Measurements from ENCODE around the gene RTBDN. TPM values are rescaled to one million over a fixed set of nuclear protein-coding genes. Genes with fewer than 3 reads are reported as not detected.

Gene RTBDN
- under 1 TPM in 1 of 2 donors, not detected in 1; 0.49 TPM for total RNA-seq
- long read RNA-seq, result 0 reads

DNA sequence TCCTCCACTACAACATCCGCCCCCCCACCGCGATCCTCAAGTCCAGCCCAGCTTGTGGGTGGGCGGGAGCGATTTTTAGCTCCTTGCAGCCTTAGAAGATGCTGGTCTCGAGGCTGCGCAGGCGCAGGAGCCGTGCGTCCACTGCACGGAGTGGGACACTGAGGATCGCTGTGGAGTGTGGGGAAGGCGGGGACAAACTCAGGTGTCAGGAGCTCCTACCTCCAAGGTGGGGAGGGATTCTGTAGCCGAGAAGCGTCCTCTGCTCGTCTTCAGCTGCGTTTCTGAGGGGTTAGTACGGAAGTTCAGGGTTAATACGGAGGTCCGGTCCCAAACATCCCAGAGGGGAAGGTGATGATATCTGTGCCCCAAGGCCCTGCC is at the start of gene RTBDN:
RTBDN (minus strand) TSS at position 14 of the 378 bp plus-strand sequence. CDS start 4,600 bp downstream, outside the sequence.
- DNase-seq (no peak), ATAC-seq (no peak)
- intact Hi-C loops (cut with DNase I, micrococcal nuclease), result no loop called here

GRCh38 chr19:12882589-12882988 is 48.2 kb upstream of the RTBDN start:
- intact Hi-C loops (cut with DNase I, micrococcal nuclease), result loop anchor here in 1 of 2 donors (10.0 kb wide), 1 partner anchor 82 kb away; the partner anchor contains the start of gene DAND5
- ATAC-seq (no peak), DNase-seq (no peak)

DNA sequence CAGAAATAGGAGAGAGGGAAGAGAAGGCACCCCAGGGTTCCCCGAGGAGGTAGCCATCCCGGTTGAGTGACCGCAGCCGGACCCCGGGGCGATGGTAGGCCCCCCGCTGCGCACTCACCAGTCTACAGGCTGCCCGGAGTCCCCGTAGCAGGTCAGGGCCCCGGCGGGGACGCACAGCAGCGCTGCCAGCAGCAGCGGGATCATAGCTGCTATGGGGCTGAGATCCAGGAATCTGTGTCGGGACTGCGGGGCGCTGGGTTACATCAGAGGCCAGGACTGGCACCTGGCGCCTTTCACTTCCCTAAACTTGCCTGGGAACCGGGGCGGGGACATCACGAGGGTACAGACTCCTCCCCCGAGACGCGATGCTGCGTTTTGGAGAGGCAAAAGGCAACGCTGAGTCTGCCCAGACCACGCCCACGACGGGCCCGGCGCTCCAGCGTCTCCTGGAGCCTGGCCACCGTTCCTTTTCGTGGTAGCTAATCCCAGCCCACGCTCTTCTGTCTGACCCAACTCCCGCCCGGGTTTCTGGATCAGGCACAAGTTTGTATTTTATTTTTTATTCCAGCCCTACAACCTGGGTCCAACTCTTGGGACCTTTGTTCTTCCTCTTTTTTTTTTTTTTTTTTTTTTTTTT is 46.9 kb upstream of the RTBDN start, which contains the start of gene DNASE2:
DNASE2 (minus strand) TSS at position 278 of the 637 bp plus-strand sequence; CDS start at position 204, 74 bp downstream.
- intact Hi-C loops (cut with DNase I, micrococcal nuclease), result loop anchor here in 1 of 2 donors (10.0 kb wide), 1 partner anchor 84 kb away; the partner anchor contains the start of gene DAND5
- DNase-seq (peak; percentile 97 to 99), ATAC-seq (peak; percentile 78)

- intact Hi-C loops (cut with DNase I, micrococcal nuclease), result loop anchor here in 1 of 2 donors (10.0 kb wide), 1 partner anchor 84 kb away; the partner anchor contains the start of gene DAND5
- ATAC-seq (peak; percentile 17), DNase-seq (peak in 1 of 2 donors; percentile 60)
Observed at GRCh38 chr19:12880551-12881171, 46.3 kb upstream of the RTBDN start.

DNA sequence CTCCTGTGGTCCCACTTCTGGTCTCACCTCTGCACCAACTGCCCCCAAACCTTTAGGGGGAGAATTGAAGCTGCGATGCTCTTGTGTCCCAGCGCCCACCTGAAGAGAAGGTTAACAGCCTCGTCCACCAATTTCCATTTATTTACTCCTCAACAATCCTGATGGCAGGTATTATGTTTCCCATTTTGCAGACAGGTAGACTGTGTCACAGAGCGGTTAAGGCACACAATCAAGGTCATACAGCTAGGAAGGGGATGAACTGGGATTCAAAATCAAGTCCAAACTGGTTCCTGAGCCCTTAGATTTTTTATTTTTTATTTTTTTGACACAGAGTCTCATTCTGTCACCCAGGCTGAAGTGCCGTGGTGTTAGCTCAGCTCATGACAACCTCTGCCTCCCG is 40.7 kb upstream of the RTBDN start:
- intact Hi-C loops (cut with DNase I, micrococcal nuclease), result no loop called here
- ATAC-seq (no peak), DNase-seq (no peak)

DNA sequence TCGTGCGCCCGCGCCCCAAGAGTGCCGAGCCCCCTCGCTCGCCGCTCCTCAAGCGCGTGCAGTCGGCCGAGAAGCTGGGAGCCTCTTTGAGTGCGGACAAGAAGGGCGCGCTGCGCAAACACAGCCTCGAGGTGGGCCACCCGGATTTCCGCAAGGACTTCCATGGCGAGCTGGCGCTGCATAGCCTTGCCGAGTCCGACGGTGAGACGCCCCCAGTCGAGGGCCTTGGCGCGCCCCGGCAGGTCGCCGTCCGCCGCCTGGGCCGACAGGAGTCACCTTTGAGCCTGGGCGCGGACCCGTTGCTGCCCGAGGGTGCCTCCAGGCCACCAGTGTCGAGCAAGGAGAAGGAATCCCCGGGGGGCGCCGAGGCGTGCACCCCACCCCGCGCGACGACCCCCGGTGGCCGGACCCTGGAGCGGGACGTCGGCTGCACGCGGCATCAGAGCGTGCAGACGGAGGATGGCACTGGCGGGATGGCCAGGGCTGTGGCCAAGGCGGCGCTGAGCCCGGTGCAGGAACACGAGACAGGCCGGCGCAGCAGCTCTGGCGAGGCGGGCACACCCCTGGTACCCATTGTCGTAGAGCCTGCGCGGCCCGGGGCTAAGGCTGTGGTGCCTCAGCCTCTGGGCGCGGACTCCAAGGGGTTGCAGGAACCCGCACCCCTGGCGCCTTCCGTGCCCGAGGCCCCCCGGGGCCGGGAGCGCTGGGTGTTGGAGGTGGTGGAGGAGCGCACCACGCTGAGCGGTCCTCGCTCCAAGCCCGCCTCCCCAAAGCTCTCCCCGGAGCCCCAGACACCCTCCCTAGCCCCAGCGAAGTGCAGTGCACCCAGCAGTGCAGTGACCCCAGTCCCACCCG is 39.7 kb upstream of the RTBDN start:
- intact Hi-C loops (cut with DNase I, micrococcal nuclease), result no loop called here
- peak; percentile 3 for ATAC-seq
- DNase-seq, result no peak

DNA sequence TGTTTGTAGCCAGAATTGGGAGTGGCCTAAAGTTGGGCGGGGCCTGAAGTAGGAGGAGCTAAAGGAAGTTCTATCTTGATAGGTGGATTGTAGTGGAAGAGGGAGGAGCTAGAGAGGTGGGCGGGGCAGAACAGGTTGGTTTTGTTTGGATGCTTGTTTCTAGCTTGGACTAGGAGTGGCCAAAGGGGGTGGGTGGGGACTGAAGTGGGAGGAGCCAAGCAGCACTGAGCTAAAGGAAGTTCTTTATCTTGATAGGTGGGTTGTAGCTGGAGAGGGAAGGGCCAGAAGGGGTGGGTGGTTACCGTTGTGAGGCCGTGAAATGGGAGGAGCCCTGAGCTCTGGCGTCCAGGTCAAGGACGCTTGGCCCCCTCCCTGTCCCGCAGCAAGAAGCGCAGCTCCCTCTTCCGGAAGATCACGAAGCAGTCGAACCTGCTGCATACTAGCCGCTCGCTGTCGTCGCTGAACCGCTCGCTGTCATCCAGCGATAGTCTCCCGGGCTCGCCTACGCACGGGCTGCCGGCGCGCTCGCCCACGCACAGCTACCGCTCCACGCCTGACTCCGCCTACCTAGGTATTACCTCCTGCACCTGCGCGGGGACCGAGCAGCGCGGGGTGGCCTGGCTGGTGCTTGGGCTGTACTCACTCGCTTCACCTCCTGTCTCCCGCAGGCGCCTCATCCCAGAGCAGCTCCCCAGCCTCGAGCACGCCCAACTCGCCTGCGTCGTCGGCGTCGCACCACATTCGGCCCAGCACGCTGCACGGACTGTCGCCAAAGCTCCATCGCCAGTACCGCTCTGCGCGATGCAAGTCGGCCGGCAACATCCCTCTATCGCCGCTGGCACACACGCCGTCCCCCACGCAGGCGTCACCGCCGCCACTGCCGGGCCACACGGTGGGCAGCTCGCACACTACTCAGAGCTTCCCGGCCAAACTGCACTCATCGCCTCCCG is 38.8 kb upstream of the RTBDN start:
- ATAC-seq (peak; percentile 91), DNase-seq (peak; percentile 86 to 87)
- intact Hi-C loops (cut with DNase I, micrococcal nuclease), result no loop called here

- no peak for ATAC-seq
- DNase-seq, result no peak
- intact Hi-C loops (cut with DNase I, micrococcal nuclease), result no loop called here
Observed at GRCh38 chr19:12872255-12872654, 37.9 kb upstream of the RTBDN start.

- intact Hi-C loops (cut with DNase I, micrococcal nuclease), result no loop called here
- DNase-seq (no peak), ATAC-seq (no peak)
Observed at GRCh38 chr19:12871681-12872080, 37.3 kb upstream of the RTBDN start.

DNA sequence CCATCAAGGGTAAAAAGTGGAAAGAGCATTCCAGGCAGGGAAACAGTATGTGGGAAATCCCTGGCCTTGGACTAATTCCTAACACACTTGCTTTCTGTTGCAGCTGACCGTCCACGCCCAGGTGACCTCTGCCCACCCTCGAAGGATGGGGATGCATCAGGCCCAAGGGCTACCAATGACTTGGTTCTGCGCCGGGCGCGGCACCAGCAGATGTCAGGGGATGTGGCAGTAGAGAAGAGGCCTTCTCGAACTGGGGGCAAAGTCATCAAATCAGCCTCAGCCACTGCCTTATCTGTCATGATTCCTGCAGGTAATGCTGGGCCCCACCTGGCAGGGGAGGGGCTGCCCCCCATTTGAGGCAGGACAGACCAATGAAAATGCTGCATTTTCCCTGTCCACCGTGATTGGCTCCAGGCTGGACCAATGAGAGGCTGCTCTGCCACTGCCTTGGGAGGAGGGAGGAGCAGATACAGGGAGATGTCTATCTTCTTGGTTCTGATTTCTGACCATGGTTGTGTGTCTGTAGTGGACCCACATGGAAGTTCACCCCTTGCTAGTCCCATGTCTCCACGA is 34.2 kb upstream of the RTBDN start:
- DNase-seq, result no peak
- ATAC-seq, result no peak
- intact Hi-C loops (cut with DNase I, micrococcal nuclease), result no loop called here

DNA sequence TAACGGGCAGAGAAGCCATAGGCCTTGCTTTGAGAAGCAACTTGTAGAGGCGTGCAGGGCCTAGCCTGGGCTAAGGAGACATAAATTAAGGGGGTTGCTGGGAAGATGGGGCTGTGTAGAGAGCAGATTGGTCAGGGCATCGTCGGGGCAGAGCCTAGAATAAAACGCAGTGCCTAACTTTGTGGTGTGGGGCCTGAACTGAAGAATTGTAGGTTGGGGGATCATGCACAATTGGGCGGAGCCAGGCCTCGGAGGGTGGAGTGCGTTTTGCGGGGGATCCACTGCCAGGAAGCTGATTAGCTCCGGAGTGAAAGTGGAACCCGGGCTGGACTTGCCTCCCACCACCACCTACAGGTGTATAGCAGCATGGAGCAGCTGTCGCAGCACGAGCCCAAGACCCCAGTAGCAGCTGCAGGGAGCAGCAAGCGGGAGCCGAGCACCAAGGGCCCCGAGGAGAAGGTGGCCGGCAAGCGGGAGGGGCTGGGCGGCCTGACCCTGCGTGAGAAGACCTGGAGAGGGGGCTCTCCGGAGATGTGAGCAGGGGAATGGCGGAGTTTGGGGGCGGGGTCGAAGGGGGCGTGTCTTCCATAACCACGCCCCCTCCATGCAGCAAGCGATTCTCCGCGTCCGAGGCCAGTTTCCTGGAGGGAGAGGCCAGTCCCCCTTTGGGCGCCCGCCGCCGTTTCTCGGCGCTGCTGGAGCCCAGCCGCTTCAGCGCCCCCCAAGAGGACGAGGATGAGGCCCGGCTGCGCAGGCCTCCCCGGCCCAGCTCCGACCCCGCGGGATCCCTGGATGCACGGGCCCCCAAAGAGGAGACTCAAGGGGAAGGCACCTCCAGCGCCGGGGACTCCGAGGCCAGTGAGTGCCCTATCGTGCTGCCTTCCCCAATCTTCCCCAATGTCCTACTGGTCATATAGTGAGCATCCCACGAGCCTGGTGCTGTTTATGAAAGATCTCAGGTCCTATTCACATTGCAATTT is 33.0 kb upstream of the RTBDN start:
- peak; percentile 69 to 81 for DNase-seq
- peak; percentile 85 for ATAC-seq
- intact Hi-C loops (cut with DNase I, micrococcal nuclease), result no loop called here

- ATAC-seq, result peak; percentile 69
- no peak for DNase-seq
- intact Hi-C loops (cut with DNase I, micrococcal nuclease), result no loop called here
Observed at GRCh38 chr19:12866416-12867119, 32.2 kb upstream of the RTBDN start.

- no peak for DNase-seq
- intact Hi-C loops (cut with DNase I, micrococcal nuclease), result no loop called here
- no peak for ATAC-seq
Observed at GRCh38 chr19:12865746-12866415, 31.5 kb upstream of the RTBDN start.

- ATAC-seq, result peak; percentile 39
- intact Hi-C loops (cut with DNase I, micrococcal nuclease), result no loop called here
- no peak for DNase-seq
Observed at GRCh38 chr19:12864721-12865715, 30.6 kb upstream of the RTBDN start.

DNA sequence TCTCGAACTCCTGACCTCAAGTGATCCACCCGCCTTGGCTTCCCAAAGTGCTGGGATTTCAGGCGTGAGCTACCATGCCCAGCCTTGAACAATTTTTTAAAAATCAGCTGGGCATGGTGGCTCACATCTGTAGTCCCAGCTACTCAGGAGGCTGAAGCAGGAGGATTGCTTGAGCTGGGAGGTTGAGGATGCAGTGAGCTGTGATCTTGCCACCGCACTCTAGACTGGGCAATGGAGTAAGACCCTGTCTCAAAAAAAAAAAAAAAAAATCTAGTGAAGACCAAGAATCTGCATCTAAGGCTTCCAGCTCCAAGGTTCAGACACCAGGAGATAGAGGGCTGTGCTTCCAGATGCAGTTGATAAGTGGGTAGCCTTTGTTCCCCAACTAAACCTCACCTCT is 29.8 kb upstream of the RTBDN start:
- intact Hi-C loops (cut with DNase I, micrococcal nuclease), result no loop called here
- ATAC-seq (no peak), DNase-seq (no peak)

Data from left colon (tissue), 2 donors.